LHCN-M2 (cell line): ENCODE results near the gene PTPN5. TPM values are rescaled to one million over a fixed set of nuclear protein-coding genes. Genes with fewer than 3 reads are reported as not detected.
A peak's percentile ranks its signal among the peaks of the same experiment; 100 is the strongest.
"Not testable (repeated sequence)": the region's sequence is repeated elsewhere in the genome, so short reads cannot be mapped to it uniquely, and the experiment has no call there.

Experiments
- DNase-seq: peaks from one replicate; pipeline ENCODE4 v3.0.0-alpha.2; 2012; ENCODE audit warnings: low read depth
- polyA plus RNA-seq: library from polyadenylated mRNA; unstranded; fragments of >200 nt; gene quantifications from one replicate; pipeline ENCODE4 v1.2.1, GENCODE V29; 2012; ENCODE audit warnings: missing spikeins
- total RNA-seq: library from RNA; depleted of rRNA; stranded (reverse); fragments of >200 nt; gene quantifications from 2 replicates; pipeline ENCODE4 v1.2.3, GENCODE V29; 2014; rRNA removed

Gene PTPN5
- total RNA-seq, result not detected in 2 replicates
- polyA plus RNA-seq, result not detected

DNA sequence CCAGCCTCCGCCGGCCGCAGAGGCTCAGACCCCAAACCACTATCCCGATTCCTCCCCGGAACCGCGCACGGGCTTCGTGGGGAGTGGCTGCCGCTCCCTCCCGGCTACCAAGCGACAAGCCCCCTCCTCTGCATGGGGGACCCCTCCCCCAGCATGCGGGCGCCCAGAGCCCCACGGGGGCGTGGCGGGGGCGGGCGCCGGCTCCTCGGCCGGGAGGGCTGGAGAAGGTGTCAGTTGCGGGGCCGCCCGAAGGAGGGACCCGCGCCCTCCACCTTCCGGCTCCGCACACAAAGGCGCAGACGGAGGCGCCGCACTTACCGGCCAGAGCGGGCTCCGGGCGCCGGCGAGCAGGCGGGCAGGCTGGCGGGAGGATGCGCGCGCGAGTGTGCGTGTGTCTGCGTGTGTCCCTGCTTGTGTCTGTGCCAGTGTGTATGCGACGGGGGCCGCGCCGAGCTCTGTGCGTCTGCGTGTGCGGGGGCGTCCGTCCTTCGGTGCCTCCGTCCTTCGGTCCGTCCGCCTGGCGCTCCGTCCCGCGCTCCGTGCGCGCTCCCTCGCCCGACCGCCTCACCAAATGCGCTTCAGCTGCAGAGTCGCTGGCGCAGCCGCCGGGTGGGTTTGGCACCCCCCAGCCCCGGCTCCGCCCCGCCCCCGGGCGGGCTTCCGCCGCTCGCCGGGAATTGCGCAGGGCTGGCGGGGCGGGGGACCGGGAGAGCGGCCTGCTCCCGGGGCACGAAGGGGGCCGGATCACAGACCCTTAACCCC lies at the start of gene PTPN5:
PTPN5 (minus strand) TSS at position 592 of the 762 bp plus-strand sequence. CDS start 19,840 bp downstream, outside the sequence.
- DNase-seq, result no peak

DNA sequence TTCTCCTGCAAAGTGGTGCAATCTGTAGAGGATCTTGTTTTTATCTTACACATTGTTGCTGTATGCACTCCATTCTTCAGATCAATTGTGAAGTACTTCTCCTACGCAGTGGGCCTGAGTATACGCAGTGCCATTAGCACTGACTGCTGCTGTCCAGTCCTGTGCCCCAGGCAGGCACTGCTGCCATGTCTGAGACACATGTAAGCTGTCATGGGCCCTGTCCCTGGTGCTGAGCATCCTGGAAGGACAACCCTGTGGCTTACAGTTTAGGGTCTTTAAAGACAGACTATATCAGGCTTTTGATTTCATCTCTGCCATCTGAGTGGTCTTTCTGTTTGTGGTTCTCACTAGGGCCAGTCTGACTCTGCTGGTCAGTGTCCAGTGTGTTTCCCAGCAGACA lies 44.8 kb upstream of the PTPN5 start:
- no peak for DNase-seq

DNA sequence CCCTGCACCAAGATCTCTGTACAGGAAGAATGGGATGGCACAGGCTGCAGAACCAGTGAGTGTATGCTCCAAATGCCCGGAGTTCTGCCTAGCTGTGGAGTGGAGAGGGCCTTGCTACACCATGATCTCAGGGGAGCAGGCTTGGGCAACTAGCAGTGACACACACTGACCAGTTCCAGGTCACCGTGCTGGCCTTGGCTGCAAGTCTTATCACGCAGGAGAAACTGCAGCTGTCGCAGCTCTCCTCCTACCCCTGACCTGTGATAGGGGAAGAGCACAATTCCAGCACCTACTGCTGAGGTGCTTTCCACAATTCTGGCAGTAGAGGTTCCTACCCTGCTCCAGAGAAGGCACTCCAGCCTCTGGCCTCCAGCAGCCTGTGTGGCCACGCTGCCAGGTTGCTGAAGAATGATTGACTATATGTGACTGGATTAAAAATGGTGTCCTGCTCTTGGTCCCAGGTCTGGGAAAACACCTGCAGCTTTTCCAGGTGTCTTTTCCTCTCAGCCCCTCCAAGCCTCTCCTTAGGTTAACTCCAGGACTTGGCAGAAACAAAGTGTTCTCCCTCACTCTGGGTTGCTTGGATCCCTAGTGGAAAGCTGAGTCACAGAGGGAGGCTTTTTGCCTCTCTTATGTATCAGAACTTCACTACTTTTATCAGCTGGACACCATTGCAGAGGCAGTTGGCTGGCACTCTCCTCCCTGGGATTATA lies 43.3 kb upstream of the PTPN5 start:
- no peak for DNase-seq

DNA sequence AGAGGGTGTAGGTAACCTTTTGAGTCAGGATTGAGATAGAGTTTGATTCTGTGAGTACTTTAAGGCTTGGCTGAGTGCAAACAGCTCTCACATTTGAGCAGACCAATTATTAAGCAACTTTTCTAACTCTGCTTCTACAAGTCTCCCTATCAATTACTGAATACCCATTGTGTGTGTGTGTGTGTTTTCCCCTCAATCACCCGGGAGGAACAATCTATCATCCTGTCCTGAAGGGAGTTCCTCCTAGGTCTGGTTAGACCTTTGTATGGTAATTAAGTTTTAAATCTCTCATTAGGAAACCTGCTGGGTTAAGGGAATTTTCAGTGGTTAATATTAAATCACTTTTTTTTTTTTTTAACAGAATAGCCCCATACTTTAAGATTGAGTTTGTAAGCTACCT lies 28.6 kb upstream of the PTPN5 start:
- DNase-seq, result not testable (repeated sequence)

DNA sequence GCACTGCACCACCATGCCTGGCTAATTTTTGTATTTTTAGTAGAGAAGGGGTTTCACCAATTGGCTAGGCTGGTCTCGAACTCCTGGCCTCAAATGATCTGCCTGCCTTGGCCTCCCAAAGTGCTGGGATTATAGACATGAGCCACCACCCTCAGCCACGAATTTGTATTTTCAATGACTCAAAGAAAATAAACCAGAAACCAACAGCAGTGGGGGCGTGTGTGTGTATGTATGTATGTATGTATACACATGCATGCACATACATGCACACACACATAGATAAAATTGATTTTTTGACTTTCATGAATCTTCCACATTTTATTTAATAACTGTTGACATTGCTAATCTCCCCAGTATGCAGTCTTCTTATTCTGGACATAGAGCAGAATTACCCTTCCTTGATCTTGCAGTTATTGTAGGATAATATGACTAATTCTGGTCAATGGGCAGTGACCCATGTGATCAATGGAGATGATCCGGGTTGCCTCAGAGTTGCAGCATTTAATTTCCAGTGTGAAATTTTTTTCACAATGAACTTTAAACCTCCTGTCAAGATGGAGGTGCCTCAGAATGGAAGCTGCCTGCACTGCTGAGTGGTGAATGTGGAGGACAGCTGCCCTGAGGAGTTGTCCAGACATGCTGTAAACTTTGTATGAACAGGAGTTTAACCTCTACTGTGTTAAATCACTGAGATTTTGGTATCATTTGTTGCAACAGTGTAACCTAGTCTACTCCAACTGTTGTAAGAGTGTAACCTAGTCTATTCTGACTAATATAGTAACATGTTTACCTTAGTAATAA lies 12.8 kb upstream of the PTPN5 start:
- DNase-seq, result peak; percentile 2

DNA sequence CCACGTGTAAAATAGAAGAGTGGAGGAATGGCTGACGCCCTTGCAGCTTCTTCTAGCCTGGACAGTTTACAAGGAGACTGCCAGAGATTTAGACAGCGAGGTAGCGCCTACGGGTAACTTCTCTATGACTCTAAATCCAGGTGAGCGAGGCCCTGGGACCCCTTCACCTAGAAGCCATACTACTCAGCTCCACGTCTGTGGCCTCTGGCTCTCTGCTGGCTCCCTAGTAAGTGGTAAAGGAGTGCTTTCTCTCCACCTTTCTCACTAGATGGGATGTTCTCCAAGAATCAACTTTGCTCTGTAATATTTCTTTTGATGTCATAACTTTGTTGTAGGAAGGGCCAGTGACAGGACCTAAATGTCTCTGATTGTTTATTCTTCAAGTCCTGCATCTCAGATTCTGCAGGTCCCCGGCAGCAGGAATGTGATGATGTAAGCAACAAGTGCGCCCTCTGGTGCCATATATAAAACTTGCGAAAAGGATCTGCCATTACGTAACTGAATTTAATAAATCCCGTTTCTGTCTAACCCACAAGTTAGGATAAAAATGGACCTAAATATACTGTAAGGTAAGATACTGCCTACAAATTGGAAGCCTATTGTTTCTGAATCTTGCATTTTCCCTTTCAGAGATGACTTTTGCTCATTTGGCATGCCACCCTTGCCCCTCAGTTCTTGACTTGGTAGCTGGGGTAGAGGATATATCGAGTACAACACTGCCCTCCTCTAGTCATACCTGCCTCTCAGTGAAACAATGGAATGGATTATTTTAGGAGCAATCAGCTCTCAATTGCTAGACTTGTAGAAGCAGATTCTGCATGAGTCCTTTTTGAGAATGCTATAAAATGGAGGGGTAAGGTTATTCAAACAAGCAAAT lies 11.0 kb upstream of the PTPN5 start:
- peak; percentile 54 for DNase-seq

DNA sequence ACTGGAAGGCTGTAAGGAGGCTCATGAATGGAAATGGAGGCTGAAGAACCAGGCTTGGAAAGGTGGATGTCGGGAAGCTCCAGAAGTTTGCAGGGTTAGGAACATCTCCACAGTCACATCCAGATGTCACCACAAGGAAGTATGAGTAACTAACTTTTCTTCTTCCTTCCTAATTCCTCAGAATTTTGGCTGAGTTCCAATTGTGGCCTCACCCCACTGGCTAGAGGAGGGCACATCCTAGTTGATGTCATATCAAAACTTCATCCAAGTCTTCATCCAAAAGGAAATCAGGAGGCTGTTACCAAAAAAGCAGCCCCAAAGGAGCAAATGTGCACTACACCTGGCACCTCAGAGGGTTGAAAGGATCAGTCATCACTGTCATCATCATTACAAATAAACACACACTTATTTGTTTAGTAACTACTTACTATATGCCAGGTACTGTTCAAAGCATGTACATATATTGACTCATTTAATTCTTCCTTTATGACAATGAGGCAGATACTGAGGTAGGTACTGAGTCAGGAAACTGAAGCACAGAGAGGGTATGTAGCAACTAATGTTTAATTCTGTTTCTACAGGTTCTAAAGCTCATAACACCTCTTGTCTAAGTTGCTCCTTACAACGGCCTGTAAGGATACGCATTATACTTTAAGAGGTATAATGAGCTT lies 7.3 kb upstream of the PTPN5 start:
- no peak for DNase-seq

DNA sequence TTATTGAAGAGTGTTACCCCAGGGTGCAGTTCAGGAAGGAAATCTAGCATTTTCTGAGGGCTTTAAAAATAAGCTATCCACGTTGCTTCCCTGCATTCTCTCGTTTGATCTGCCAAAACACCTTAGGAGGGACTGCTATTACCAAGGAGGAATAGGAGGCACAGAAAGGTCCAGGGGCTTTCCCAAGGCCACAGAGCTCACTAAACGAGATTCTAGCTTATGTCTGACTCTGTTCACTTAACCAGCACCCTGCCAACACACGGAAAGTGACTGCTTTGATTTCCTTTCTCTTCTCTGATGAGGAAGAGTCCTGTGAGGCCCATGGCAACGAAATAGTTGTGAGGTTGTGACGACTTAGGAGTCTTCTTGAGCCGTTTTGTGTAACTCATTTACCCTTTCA lies 3.4 kb upstream of the PTPN5 start:
- DNase-seq, result no peak

DNA sequence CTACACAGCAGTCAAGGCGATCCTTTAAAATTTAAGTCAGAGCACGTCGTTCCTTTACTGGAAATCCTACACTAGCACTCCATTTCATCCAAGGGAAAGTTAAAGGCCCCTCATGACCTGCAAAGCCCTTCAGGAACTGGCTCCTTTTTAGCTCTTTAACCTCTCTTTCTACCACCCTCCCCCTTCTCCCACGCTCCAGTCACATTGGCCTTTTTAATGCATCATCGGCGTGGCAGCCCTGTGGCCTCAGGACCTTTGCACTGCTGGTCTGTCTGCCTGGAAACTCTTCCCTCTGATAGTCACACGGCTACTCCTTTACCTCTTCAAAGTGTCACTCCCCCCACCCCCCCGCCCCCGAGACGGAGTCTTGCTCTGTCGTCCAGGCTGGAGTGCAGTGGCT lies 1.2 kb upstream of the PTPN5 start:
- DNase-seq, result no peak

DNA sequence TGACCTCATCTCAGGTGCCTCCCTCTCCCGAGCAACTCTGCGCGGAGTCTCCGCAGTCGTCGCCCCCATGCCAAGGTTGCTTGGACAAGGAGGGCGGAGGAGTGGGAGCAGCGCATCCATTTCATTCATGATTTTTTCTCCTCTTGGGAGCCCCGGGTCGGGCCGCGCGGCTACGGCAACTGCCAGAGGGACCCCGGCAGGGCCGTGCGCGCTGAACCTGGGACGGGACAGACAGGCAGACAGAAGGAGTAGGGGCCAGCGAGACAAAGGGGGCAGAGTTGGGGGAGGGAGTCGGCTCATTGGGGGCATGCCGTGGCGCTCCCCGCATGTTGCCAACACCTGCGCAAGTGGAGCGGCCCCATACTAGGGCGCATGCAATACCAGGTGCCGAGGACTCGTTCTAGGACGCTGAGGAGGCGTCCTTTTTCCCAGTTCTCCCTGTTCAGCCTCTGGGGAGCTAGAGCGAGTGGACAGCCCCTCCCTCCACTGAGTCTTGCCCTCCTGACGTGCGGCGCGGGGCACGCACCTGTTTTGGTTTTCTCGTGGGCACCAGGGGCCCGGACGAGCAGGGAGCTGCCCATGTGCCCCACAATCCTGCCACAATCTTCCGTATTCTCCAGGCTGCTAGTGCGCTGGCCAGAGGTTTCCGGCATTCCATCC lies 501 bp upstream of the PTPN5 start:
- DNase-seq, result no peak

DNA sequence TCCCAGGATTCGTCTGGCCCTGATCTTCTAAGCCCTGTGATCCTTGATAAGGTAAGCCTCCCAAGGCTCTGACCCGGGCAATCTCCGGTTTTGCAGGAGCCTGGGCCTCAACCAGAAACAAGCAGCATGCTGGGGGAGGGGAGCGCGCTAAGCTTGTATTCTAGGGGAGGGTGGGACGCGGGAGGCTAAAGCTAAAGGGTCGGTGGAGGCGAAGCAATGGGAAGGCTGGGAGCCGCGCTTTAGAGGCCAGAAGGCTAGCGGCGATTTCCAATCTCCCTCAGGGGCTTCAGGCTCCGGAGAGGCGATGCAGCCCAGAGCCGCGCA lies 753 bp downstream of the PTPN5 start:
- no peak for DNase-seq

DNA sequence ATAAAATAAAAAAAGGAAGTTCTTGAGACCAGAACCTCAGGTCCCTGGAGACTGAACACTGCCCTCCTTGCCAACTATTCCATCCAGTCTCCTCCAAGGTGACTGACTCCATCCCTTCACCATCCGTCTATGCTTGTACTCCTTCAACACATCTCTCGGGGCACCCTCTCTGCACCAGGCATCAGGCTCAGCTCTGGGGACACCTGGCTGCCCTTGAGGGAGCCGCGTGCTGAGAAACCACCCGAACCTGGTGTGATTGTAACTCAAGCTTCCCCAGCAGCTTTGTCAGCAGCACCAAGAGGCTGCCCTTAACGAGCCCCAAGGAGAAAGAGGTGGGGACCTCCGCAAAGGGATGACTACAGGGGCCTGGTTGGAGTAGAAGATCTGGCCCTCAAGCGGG lies 1.7 kb downstream of the PTPN5 start:
- DNase-seq, result no peak

DNA sequence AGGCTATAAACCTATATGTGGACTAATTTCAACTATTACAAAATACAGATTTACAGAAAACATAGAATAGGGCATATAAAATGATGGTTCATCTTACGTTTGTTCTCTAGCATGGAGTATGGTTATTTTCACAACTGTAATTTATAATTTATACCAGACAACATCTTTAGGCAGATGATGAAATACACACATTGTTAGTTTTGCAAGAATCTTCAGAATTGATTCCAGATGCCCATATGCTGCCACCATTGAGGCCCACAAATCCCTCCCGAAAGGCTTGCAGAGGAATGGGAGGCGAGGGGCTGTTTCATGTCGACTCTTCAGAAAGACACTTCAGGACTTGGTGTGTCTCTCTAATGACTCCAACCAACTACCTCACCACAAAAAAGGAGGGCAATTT lies 6.2 kb downstream of the PTPN5 start:
- no peak for DNase-seq

DNA sequence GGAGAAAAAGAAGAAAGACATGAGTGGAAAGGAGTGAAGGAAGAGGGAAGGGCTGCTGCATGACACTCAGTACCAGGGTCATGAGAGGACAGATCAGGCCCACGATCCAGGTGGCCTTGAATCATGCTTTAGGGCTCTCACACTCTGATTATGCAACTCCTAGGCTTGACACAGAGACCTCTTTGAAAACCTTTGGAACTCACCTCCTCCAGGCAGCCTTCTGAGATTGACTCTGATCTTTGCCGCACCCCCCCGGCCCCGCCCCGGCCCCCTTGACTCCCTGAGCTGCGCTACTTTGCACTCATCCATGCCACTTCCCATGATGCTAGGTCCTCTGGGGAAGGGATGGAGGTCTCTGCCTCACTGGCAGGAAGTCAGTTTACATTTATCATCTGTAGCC lies 10.7 kb downstream of the PTPN5 start:
- DNase-seq, result no peak

DNA sequence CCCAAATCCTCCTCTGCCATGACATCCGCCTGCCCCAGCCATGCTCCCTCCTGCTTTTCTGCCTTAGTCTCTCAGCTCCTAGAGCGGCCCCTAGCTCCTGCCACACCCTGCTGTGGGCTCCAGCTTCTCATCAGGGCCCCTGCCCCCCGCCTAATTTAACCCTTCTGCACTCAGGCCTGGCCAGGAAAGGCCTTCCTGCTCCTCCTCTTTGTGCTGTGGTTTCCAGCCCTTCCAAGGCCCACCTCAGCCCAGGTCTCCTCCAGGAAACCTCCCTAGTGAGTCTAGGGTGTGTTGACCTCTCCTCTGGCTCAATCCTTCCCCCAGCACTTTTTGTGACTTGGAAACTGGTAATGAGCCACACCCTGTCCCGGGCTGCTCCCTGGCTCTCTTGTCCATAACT lies 11.3 kb downstream of the PTPN5 start:
- no peak for DNase-seq

DNA sequence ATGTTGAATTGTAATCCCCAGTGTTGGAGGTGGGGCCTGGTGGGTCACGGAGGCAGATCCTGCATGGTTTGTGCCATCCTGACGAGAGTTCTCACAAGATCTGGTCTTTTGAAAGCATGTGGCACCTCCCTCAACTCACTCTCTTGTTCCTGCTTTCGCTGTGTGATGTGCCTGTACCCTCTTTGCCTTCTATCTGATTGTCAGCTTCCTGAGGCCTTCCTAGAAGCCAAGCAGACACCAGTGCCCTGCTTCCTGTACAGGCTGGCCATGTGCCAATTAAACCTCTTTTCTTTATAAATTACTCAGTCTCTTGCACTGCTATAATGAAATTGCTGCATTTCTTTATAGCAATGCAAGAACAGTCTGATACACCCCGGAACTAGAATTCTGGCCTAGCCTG lies 13.1 kb downstream of the PTPN5 start:
- DNase-seq, result no peak

DNA sequence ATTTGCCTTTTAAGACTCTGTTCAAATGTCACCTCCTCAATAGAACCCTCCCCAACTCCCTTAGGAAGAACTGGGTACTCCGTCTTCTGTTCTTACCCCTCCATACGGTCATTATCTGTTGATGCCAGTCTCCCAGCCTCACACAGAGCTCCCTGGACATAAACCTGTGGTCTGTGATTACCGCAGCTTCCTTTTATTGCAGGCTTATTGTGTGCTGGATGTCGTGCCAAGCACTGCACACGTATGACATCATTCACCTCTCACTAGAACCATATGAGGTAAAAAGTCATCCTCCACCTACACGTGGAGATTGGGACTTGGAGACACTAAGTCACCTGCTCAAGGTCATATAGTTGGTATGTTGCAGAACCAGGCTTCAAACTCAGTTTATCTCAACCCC lies 15.3 kb downstream of the PTPN5 start:
- DNase-seq, result no peak

DNA sequence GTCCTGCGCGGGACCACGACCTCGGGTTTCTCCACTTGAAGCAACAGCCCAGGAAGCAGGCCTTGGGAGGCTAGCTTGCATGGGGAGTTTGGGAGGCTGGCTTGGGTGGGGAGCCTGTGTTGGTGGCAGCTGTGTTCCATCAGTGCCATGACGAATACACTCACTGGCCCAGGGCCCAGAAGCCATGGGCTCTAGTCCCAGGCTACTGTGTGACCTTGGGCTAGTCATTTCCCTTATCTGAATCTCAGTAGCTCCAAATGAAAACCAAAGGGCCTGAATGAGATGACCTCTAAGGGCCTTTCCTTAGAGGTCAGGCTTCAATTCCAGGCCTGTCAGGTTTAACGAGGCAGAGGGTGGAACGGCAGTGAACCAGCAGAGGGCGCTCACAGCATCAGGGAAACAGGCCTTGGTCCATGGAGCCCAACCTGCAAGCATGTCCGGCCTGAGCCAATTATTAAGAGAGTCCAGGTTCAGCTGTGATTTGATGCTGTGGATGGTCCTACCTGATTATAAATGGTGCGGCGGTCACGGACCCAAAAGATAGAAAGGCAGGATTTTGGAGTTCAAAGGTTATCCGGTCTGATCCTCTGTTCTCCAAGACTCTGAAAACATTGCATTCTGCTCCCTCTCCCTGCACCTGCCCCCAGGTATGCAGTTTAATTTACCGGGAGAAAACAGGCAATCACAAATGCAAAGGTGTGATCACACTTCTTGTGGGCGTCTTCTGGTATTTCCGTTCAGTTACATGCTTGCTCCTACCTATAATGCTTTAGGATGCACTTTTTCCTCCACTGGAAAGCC lies 15.9 kb downstream of the PTPN5 start:
- peak; percentile 37 for DNase-seq

DNA sequence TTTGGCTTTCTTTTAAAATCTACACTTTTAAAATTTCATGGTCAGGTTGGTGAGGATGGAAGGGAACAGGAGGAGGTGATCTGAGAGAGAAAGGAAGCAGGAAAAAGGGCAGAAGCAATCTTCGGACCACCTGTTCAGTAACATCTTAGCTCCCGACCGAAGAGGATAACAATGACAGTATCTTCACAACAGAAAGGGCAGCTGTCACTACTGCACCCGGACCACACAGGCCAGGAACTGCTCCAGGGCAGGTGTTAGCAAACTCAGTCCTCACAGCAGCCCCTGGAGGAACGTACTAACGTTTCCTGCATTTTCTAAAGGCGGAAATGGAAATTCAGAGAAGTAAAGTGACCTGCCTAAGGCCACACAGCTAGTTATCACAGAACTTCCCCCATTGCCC lies 16.8 kb downstream of the PTPN5 start:
- peak; percentile 13 for DNase-seq

DNA sequence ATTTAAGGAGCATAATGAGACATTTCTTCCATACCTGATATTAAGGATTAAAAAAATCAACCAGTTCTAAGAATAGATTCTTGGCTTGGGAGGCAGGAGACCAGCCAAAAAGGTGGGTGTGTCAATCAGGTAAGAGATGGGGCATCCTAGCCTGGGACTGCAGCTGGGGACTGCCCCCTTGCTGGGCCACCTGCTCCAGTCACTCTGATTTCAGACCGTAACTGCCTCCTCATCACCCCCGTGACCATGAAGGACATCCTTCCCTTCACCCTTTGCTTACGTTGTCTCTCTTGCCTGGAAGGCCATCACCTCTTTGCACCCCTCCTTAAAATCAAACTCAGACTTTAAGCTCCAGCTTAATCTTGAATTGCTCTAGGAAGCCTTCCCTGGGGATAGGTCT lies 17.9 kb downstream of the PTPN5 start:
- DNase-seq, result no peak
